ENCODE data around the gene RABAC1.
"Not testable (repeated sequence)": the region's sequence is repeated elsewhere in the genome, so short reads cannot be mapped to it uniquely, and the experiment has no call there.

The RABAC1 gene

DNA sequence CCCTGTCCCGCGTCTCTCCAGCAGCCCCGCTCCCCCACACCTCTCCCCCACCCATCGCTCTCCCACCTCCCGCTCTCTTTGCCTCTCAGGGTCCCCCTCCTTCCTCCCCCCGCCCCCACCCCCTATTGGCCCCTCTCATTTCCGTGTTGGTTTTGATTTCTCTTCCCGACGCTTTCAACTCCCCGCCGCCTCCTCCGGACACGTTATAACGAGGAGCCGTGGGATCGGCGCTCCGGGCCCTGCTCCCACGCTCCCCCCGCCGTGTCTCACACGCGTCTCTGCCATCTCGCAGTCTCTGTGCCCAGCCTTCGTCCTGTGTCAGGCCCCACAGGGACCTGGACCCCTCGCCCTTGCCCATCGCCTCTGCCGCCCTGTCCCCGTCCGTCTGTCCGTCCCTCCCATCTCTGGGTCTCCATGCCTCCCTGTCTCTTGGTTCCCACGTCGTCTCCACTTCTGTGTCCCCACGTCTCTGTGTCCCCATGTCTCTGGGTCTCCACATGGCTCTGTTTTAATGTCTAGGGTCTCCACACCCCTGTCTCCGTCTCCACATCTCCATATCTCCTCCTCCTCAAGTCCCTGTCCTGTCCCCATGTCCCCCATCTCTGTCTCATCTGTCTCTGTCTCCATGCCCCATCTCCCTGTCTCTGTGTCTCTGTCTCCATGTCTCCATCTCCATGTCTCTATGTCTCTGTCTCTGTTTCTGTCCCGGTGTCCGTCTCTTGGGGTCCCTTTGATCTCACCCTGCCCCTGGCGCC, 43.9 kb downstream of the RABAC1 start:
- H3K79me2 ChIP-seq (ENCODE audit: insufficient read depth, low read length) = no peaks in the 10 kb centered on the region
- H3K9me3 ChIP-seq (ENCODE audit: low read length) = no peaks in the 10 kb centered on the region
- H3K4me2 ChIP-seq (ENCODE audit: low read length) = no peak overlapping the region
- H3K9me2 ChIP-seq (ENCODE audit: low read depth, low read length) = no peaks in the 10 kb centered on the region
- peaks cover 26% of the 10 kb centered on the region for H3K27me3 ChIP-seq (ENCODE audit: insufficient read depth, low read length)
- H3K36me3 ChIP-seq (ENCODE audit: insufficient read depth, low read length) = no peaks in the 10 kb centered on the region
- no peak overlapping the region for H2AFZ ChIP-seq (ENCODE audit: low read length)
- no peaks in the 10 kb centered on the region for H3K4me1 ChIP-seq (ENCODE audit: insufficient read depth, low read length, severe bottlenecking)
- H3K9ac ChIP-seq (ENCODE audit: low read length) = no peak overlapping the region
- H3K4me3 ChIP-seq (ENCODE audit: low read depth, low read length, poor library complexity, severe bottlenecking) = no peak overlapping the region
- H3F3A ChIP-seq (ENCODE audit: insufficient read depth, low read length) = no peaks in the 10 kb centered on the region
- no peaks in the 10 kb centered on the region for H4K20me1 ChIP-seq (ENCODE audit: insufficient read depth, low read length)
- no peak overlapping the region for H3K27ac ChIP-seq (ENCODE audit: low read depth, low read length, poor library complexity, severe bottlenecking)
- no peak for TF ChIP-seq EZH2 (IDR thresholded peaks at IDR 0.05; ENCODE audit: borderline replicate concordance, low read length)
- TF ChIP-seq, protein P1, sequence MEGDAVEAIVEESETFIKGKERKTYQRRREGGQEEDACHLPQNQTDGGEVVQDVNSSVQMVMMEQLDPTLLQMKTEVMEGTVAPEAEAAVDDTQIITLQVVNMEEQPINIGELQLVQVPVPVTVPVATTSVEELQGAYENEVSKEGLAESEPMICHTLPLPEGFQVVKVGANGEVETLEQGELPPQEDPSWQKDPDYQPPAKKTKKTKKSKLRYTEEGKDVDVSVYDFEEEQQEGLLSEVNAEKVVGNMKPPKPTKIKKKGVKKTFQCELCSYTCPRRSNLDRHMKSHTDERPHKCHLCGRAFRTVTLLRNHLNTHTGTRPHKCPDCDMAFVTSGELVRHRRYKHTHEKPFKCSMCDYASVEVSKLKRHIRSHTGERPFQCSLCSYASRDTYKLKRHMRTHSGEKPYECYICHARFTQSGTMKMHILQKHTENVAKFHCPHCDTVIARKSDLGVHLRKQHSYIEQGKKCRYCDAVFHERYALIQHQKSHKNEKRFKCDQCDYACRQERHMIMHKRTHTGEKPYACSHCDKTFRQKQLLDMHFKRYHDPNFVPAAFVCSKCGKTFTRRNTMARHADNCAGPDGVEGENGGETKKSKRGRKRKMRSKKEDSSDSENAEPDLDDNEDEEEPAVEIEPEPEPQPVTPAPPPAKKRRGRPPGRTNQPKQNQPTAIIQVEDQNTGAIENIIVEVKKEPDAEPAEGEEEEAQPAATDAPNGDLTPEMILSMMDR (IDR thresholded peaks at IDR 0.05; ENCODE audit: low read length) = no peak

DNA sequence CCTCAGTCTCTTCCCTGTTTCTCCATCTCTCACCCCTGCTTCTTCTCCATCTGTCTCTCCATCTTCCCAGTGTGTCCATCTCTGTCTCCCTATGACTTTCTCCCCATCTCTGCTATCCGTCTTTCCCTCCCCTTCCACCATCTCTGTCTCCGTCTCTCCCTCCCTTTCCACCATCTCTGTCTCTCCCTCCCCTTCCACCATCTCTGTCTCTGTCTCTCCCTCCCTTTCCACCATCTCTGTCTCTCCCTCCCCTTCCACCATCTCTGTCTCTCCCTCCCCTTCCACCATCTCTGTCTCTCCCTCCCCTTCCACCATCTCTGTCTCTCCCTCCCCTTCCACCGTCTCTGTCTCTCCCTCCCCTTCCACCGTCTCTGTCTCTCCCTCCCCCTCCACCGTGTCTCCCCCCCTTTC, 44.7 kb downstream of the RABAC1 start:
- not testable (repeated sequence) for H3K27ac ChIP-seq (ENCODE audit: low read depth, low read length, poor library complexity, severe bottlenecking); H3F3A ChIP-seq (ENCODE audit: insufficient read depth, low read length); H4K20me1 ChIP-seq (ENCODE audit: insufficient read depth, low read length); H3K9me2 ChIP-seq (ENCODE audit: low read depth, low read length); H3K9me3 ChIP-seq (ENCODE audit: low read length); H3K4me2 ChIP-seq (ENCODE audit: low read length); H3K4me1 ChIP-seq (ENCODE audit: insufficient read depth, low read length, severe bottlenecking); H3K9ac ChIP-seq (ENCODE audit: low read length); H3K36me3 ChIP-seq (ENCODE audit: insufficient read depth, low read length); H3K79me2 ChIP-seq (ENCODE audit: insufficient read depth, low read length); H3K4me3 ChIP-seq (ENCODE audit: low read depth, low read length, poor library complexity, severe bottlenecking); H2AFZ ChIP-seq (ENCODE audit: low read length)
- peaks cover 26% of the 10 kb centered on the region for H3K27me3 ChIP-seq (ENCODE audit: insufficient read depth, low read length)

DNA sequence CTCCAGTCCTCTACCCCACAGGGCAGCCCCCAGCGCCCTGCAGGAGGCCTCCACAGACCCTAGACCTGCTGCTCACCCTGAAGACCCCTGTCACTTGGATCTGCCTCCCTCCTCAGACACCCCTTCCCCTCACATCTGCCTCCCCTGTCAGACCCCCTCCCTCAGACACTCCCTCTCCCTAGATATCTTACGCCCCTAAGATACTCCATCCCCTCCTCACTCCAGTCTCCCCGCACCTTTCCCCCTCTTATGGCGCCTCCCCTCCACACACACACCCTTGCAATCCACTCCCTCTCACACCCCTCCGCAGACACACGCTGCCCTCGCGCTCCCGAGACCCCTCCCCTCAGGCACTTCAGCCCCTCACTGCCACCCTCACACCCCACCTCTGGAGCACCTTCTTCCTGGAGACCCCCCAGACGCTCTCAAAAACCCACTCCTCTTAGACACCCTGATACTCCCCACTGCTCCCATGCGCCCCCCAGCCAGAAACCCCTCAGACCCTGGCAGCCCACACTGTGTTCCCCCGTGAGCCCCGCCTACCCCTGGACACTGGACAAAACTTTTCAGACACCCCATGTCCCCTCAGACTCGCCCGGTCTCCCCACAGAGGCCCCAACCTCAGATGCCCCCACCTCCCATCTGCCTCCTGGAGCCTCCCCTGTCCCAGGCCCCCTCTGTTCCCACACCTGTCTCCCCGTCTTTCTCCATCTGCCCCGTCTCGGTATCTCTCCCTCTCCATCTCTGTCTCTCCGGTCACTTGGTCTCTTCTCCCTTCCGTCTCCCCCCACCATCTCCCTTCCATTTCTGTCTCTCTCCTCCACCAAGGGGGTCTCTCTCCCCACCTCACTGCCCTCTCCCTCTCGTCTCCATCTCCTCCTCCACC, 45.3 kb downstream of the RABAC1 start:
- no peak overlapping the region for H3K9ac ChIP-seq (ENCODE audit: low read length)
- H3K9me2 ChIP-seq (ENCODE audit: low read depth, low read length) = no peaks in the 10 kb centered on the region
- no peak overlapping the region for H3K27ac ChIP-seq (ENCODE audit: low read depth, low read length, poor library complexity, severe bottlenecking)
- no peak overlapping the region for H3K4me3 ChIP-seq (ENCODE audit: low read depth, low read length, poor library complexity, severe bottlenecking)
- no peak overlapping the region for H2AFZ ChIP-seq (ENCODE audit: low read length)
- H3K4me2 ChIP-seq (ENCODE audit: low read length) = no peak overlapping the region
- no peaks in the 10 kb centered on the region for H3K4me1 ChIP-seq (ENCODE audit: insufficient read depth, low read length, severe bottlenecking)
- H3K79me2 ChIP-seq (ENCODE audit: insufficient read depth, low read length) = no peaks in the 10 kb centered on the region
- TF ChIP-seq, protein P1 (IDR thresholded peaks at IDR 0.05; ENCODE audit: low read length) = no peak
- TF ChIP-seq EZH2 (IDR thresholded peaks at IDR 0.05; ENCODE audit: borderline replicate concordance, low read length) = no peak
- H3K27me3 ChIP-seq (ENCODE audit: insufficient read depth, low read length) = peaks cover 26% of the 10 kb centered on the region
- H4K20me1 ChIP-seq (ENCODE audit: insufficient read depth, low read length) = no peaks in the 10 kb centered on the region
- H3K36me3 ChIP-seq (ENCODE audit: insufficient read depth, low read length) = no peaks in the 10 kb centered on the region
- H3F3A ChIP-seq (ENCODE audit: insufficient read depth, low read length) = no peaks in the 10 kb centered on the region
- no peaks in the 10 kb centered on the region for H3K9me3 ChIP-seq (ENCODE audit: low read length)

All from OCI-LY1 (cell line).